WTC11 (cell line): ENCODE data around the gene DLL1. TPM values are rescaled to one million over a fixed set of nuclear protein-coding genes. Genes with fewer than 3 reads are reported as not detected.

ENCODE experiments used
- ATAC-seq: fragments of 200-7000 bp; cut with Tn5 transposase; 2 replicates; pipeline ENCODE4 v1.10.0; 2021; ENCODE audit warnings: mild to moderate bottlenecking, moderate library complexity
- CTCF ChIA-PET: fragments of 300-600 bp; sonication (Branson Sonifier 250); formaldehyde crosslinking; loops from one replicate; lab custom pipeline; 2021; ENCODE audit warnings: antibody characterized with exemption; lab: Charles Lee
- POLR2A ChIA-PET: fragments of 350-600 bp; sonication (Branson Sonifier 250); formaldehyde crosslinking; loops from one replicate; lab custom pipeline; 2021; ENCODE audit warnings: antibody characterized with exemption; lab: Charles Lee
- DNase-seq: peaks from one replicate; pipeline ENCODE4 v3.0.0; 2021; ENCODE audit warnings: low spot score
- H3K27ac Mint-ChIP-seq: 2 replicates; pipeline ENCODE4 v1.8.0; 2021; ENCODE audit warnings: mixed read lengths
- H3K27me3 Mint-ChIP-seq: 2 replicates; pipeline ENCODE4 v1.8.0; 2021; ENCODE audit warnings: low read depth, mild to moderate bottlenecking, moderate library complexity, mixed read lengths
- H3K36me3 Mint-ChIP-seq: 2 replicates; pipeline ENCODE4 v1.8.0; 2021; ENCODE audit warnings: mixed read lengths
- H3K4me1 Mint-ChIP-seq: 2 replicates; pipeline ENCODE4 v1.8.0; 2022; ENCODE audit warnings: mixed read lengths
- H3K4me3 Mint-ChIP-seq: 2 replicates; pipeline ENCODE4 v1.8.0; 2021; ENCODE audit warnings: mild to moderate bottlenecking, moderate library complexity, mixed read lengths
- H3K9me3 Mint-ChIP-seq: 2 replicates; pipeline ENCODE4 v1.8.0; 2021; ENCODE audit warnings: mixed read lengths
- ATF2 ChIP-seq: sonication (generic); formaldehyde crosslinking; IDR thresholded peaks from 2 replicates; pipeline ENCODE4 v1.8.1; 2022; ENCODE audit warnings: low read depth, missing genetic modification reagents, borderline replicate concordance
- ATF3 ChIP-seq: sonication (generic); formaldehyde crosslinking; conservative IDR thresholded peaks from 2 replicates; pipeline ENCODE4 v1.8.1; 2022; ENCODE audit warnings: mild to moderate bottlenecking, missing genetic modification reagents
- ATF6 ChIP-seq: sonication (generic); formaldehyde crosslinking; IDR thresholded peaks from 2 replicates; pipeline ENCODE4 v1.8.1; 2023; ENCODE audit warnings: mild to moderate bottlenecking, missing genetic modification reagents
- CREB1 ChIP-seq: sonication (generic); formaldehyde crosslinking; IDR thresholded peaks from 2 replicates; pipeline ENCODE4 v1.8.0; 2023; ENCODE audit warnings: mild to moderate bottlenecking, missing genetic modification reagents
- ELF4 ChIP-seq: sonication (generic); formaldehyde crosslinking; IDR thresholded peaks from 2 replicates; pipeline ENCODE4 v1.8.1; 2022; ENCODE audit warnings: low read depth, mild to moderate bottlenecking, moderate library complexity, missing genetic modification reagents
- ETV6 ChIP-seq: sonication (generic); formaldehyde crosslinking; IDR thresholded peaks from 2 replicates; pipeline ENCODE4 v1.8.1; 2022; ENCODE audit warnings: mild to moderate bottlenecking, missing genetic modification reagents
- HMGXB4 ChIP-seq: sonication (generic); formaldehyde crosslinking; IDR thresholded peaks from 2 replicates; pipeline ENCODE4 v1.8.1; 2023; ENCODE audit warnings: mild to moderate bottlenecking, moderate library complexity, missing genetic modification reagents
- IRF1 ChIP-seq: sonication (generic); formaldehyde crosslinking; IDR thresholded peaks from 2 replicates; pipeline ENCODE4 v1.8.0; 2023; ENCODE audit warnings: missing genetic modification reagents
- JAZF1 ChIP-seq: fragments of 250-450 bp; sonication (Bioruptor Pico); IDR thresholded peaks from 2 replicates; pipeline ENCODE4 v1.9.0; 2021; ENCODE audit warnings: moderate library complexity, mild to moderate bottlenecking, inconsistent platforms
- MLX ChIP-seq: sonication (generic); formaldehyde crosslinking; IDR thresholded peaks from 2 replicates; pipeline ENCODE4 v1.8.1; 2023; ENCODE audit warnings: mild to moderate bottlenecking, missing genetic modification reagents, moderate library complexity
- MXD4 ChIP-seq: fragments of 250-450 bp; sonication (Bioruptor Pico); IDR thresholded peaks from 2 replicates; pipeline ENCODE4 v1.8.0; 2021; ENCODE audit warnings: mild to moderate bottlenecking, moderate library complexity, borderline replicate concordance
- MYBL2 ChIP-seq: sonication (generic); formaldehyde crosslinking; IDR thresholded peaks from 2 replicates; pipeline ENCODE4 v1.8.1; 2023; ENCODE audit warnings: mild to moderate bottlenecking, moderate library complexity, missing genetic modification reagents
- NFATC4 ChIP-seq: fragments of 250-450 bp; sonication (Bioruptor Pico); IDR thresholded peaks from 2 replicates; pipeline ENCODE4 v1.9.0; 2021; ENCODE audit warnings: mild to moderate bottlenecking
- NFE2L1 ChIP-seq: sonication (generic); formaldehyde crosslinking; IDR thresholded peaks from 2 replicates; pipeline ENCODE4 v1.8.1; 2023; ENCODE audit warnings: missing genetic modification reagents
- PREB ChIP-seq: sonication (generic); formaldehyde crosslinking; IDR thresholded peaks from 2 replicates; pipeline ENCODE4 v1.8.1; 2022; ENCODE audit warnings: mild to moderate bottlenecking, missing genetic modification reagents, moderate library complexity, borderline replicate concordance
- RELA ChIP-seq: sonication (generic); formaldehyde crosslinking; IDR thresholded peaks from 2 replicates; pipeline ENCODE4 v1.8.1; 2022; ENCODE audit warnings: missing genetic modification reagents, mild to moderate bottlenecking, borderline replicate concordance
- SP1 ChIP-seq: sonication (generic); formaldehyde crosslinking; conservative IDR thresholded peaks from 2 replicates; pipeline ENCODE4 v1.8.1; 2022; ENCODE audit warnings: missing genetic modification reagents
- TEAD1 ChIP-seq: sonication (generic); formaldehyde crosslinking; IDR thresholded peaks from 2 replicates; pipeline ENCODE4 v1.8.0; 2022; ENCODE audit warnings: mild to moderate bottlenecking, missing genetic modification reagents
- ZBTB21 ChIP-seq: sonication (generic); formaldehyde crosslinking; IDR thresholded peaks from 2 replicates; pipeline ENCODE4 v1.8.1; 2023; ENCODE audit warnings: mild to moderate bottlenecking, missing genetic modification reagents, borderline replicate concordance
- ZNF219 ChIP-seq: sonication (generic); formaldehyde crosslinking; IDR thresholded peaks from 2 replicates; pipeline ENCODE4 v1.8.0; 2023; ENCODE audit warnings: missing genetic modification reagents, mild to moderate bottlenecking, borderline replicate concordance
- ZNF263 ChIP-seq: sonication (generic); formaldehyde crosslinking; IDR thresholded peaks from 2 replicates; pipeline ENCODE4 v1.8.1; 2022; ENCODE audit warnings: low read depth, mild to moderate bottlenecking, moderate library complexity, missing genetic modification reagents
- ZNF512 ChIP-seq: sonication (generic); formaldehyde crosslinking; IDR thresholded peaks from 2 replicates; pipeline ENCODE4 v1.8.1; 2022; ENCODE audit warnings: missing genetic modification reagents, borderline replicate concordance
- ZNF671 ChIP-seq: fragments of 250-450 bp; sonication (Bioruptor Pico); IDR thresholded peaks from 2 replicates; pipeline ENCODE4 v1.8.0; 2021; ENCODE audit warnings: mild to moderate bottlenecking
- total RNA-seq: library from RNA; stranded (reverse); gene quantifications from 3 replicates; pipeline ENCODE4 v1.2.3, GENCODE V29; 2021

Gene DLL1
- total RNA-seq, 1 experiment from 2014 or later: 25.3 TPM

- TF ChIP-seq IRF1 (CRISPR knock-in tag) (no peak), ELF4 (CRISPR knock-in tag) (no peak), CREB1 (no peak), ZBTB21 (no peak), ZNF671 (CRISPR knock-in tag) (no peak), ATF3 (CRISPR knock-in tag) (no peak), MXD4 (CRISPR knock-in tag) (no peak), ETV6 (no peak), ZNF512 (CRISPR knock-in tag) (no peak), ZNF219 (CRISPR knock-in tag) (no peak), NFATC4 (CRISPR knock-in tag) (no peak), TEAD1 (CRISPR knock-in tag) (no peak)
- Mint-ChIP-seq H3K27ac (no peak overlapping the region), H3K27me3 (peaks cover 3% of the 10 kb centered on the region; the same call in 1 of the 2 replicates), H3K4me3 (no peak overlapping the region), H3K9me3 (no peaks in the 10 kb centered on the region), H3K36me3 (no peaks in the 10 kb centered on the region), H3K4me1 (0 out of 2 replicates have a peak, but pooled peaks cover 3% of the 10 kb centered on the region)
- ATAC-seq: no peak
- CTCF ChIA-PET: no interaction called here
- no peak for DNase-seq
- POLR2A ChIA-PET: no interaction called here
Observed at GRCh38 chr6:170250455-170250854, 40.4 kb downstream of the DLL1 start.

GRCh38 chr6:170249817-170250216 is 41.1 kb downstream of the DLL1 start:
- no peaks in the 10 kb centered on the region for H3K9me3 Mint-ChIP-seq
- ATAC-seq: no peak
- TF ChIP-seq ATF2 (CRISPR knock-in tag) (no peak), NFE2L1 (CRISPR knock-in tag) (no peak), ATF6 (CRISPR knock-in tag) (no peak), ETV6 (no peak), JAZF1 (CRISPR knock-in tag) (no peak), ZNF671 (CRISPR knock-in tag) (no peak), HMGXB4 (CRISPR knock-in tag) (no peak), MYBL2 (CRISPR knock-in tag) (no peak), RELA (no peak), ZBTB21 (no peak), MXD4 (CRISPR knock-in tag) (no peak), MLX (CRISPR knock-in tag) (no peak), PREB (CRISPR knock-in tag) (no peak), SP1 (CRISPR knock-in tag) (no peak), ZNF263 (CRISPR knock-in tag) (no peak)
- TF ChIP-seq, all 79 proteins: peak for 0
- Mint-ChIP-seq H3K27me3 (peaks cover 3% of the 10 kb centered on the region; the same call in 1 of the 2 replicates), H3K27ac (no peak overlapping the region), H3K4me3 (no peak overlapping the region), H3K4me1 (peaks cover 9% of the 10 kb centered on the region), H3K36me3 (no peaks in the 10 kb centered on the region)
- CTCF ChIA-PET: interaction anchor here (0.8 kb wide), 1 partner anchor 42 kb away, joined by 3 read pairs; the partner anchor contains the start of gene DLL1
- DNase-seq: no peak
- POLR2A ChIA-PET: no interaction called here
